Measurements from ENCODE around the gene ALK.

DNA sequence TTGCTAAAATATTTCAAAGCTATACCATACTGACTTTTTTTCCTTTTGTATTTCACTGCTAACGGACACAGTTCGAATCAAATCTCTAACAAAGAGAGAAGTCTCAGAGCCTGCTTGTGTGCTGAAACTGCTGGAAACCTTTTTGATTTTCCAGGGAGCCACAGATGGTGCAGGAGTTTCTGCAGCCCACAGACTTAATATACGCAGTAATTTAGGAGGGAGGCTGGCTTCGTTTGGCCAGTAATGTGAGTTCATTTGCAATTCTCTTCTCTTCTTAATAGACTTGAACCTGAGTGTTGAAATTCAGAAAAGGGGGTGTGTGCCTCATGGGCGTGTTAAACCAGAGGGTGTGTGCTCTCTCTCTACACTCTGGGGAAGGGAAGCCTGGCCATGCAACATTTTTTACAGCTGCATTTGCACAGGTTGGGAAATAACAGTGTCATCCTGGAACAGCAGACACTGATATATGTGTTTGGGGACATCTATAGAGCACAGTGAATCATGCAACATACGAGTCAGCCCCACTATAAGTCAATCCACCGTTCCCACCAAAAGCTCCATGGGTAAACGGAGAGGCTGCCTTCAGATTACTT is 473.2 kb downstream of the ALK start:
- no peak for TF ChIP-seq CTCF (IDR thresholded peaks at IDR 0.05)
- TF ChIP-seq POLR2A (IDR thresholded peaks at IDR 0.05) = no peak
